Measurements from ENCODE around the gene AMDHD1.

The AMDHD1 gene

DNA sequence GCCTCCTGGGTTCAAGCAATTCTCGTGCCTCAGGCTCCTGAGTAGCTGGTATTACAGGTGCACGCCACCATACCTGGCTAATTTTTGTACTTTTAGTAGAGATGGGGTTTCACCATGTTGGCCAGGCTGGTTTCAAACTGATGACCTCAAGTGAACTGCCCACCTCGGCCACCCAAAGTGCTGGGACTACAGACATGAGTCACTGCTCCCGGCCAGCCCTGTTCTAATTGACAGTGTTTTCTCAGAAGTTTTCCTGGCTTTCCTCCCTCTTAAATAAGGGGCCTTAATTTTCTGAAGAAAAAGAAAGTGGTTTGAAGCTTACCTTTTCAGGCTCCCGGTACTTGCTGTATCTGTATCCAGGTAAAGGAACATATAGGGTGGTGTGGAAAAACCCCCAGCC, 51.3 kb downstream of the AMDHD1 start:
- Histone ChIP-seq H3K36me3 (ENCODE audit: control insufficient read depth in 2 of 2, insufficient read depth in 1 of 2, low read length in 2 of 2) (peaks cover 0 to 5% of the 10 kb centered on the region in 2 experiments; a peak in 1 of 3 replicates), H3K4me3 (ENCODE audit: low read depth, low read length) (no peak overlapping the region), H3K27ac (ENCODE audit: extremely low read depth, low read depth, low read length) (no peak overlapping the region), H3K9me3 (ENCODE audit: control insufficient read depth, insufficient read depth, low read depth, low read length) (no peaks in the 10 kb centered on the region), H3K4me1 (ENCODE audit: control insufficient read depth, insufficient read depth, low read length) (no peaks in the 10 kb centered on the region)
- TF ChIP-seq ZNF76 (tag by site-specific recombination; IDR thresholded peaks at IDR 0.05; ENCODE audit: borderline replicate concordance, low read depth), result no peak
- no peak for TF ChIP-seq ZNF155 (tag by site-specific recombination; IDR thresholded peaks at IDR 0.05)
- TF ChIP-seq ZFP41 (tag by site-specific recombination; IDR thresholded peaks at IDR 0.05; ENCODE audit: borderline replicate concordance), result no peak
- no peak for TF ChIP-seq ZNF311 (tag by site-specific recombination; IDR thresholded peaks at IDR 0.05; ENCODE audit: borderline replicate concordance)
- TF ChIP-seq ZBTB48 (tag by site-specific recombination; IDR thresholded peaks at IDR 0.05), result no peak
- TF ChIP-seq KLF7 (tag by site-specific recombination; IDR thresholded peaks at IDR 0.05; ENCODE audit: borderline replicate concordance), result no peak
- TF ChIP-seq, protein P1, sequence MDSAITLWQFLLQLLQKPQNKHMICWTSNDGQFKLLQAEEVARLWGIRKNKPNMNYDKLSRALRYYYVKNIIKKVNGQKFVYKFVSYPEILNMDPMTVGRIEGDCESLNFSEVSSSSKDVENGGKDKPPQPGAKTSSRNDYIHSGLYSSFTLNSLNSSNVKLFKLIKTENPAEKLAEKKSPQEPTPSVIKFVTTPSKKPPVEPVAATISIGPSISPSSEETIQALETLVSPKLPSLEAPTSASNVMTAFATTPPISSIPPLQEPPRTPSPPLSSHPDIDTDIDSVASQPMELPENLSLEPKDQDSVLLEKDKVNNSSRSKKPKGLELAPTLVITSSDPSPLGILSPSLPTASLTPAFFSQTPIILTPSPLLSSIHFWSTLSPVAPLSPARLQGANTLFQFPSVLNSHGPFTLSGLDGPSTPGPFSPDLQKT (IDR thresholded peaks at IDR 0.05; ENCODE audit: borderline replicate concordance, low read depth, low read length), result no peak
- TF ChIP-seq, protein P2, sequence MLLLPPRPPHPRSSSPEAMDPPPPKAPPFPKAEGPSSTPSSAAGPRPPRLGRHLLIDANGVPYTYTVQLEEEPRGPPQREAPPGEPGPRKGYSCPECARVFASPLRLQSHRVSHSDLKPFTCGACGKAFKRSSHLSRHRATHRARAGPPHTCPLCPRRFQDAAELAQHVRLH (tag by site-specific recombination; IDR thresholded peaks at IDR 0.05), result no peak
- no peak for TF ChIP-seq ZNF585B (tag by site-specific recombination; IDR thresholded peaks at IDR 0.05)
- TF ChIP-seq, protein P3, sequence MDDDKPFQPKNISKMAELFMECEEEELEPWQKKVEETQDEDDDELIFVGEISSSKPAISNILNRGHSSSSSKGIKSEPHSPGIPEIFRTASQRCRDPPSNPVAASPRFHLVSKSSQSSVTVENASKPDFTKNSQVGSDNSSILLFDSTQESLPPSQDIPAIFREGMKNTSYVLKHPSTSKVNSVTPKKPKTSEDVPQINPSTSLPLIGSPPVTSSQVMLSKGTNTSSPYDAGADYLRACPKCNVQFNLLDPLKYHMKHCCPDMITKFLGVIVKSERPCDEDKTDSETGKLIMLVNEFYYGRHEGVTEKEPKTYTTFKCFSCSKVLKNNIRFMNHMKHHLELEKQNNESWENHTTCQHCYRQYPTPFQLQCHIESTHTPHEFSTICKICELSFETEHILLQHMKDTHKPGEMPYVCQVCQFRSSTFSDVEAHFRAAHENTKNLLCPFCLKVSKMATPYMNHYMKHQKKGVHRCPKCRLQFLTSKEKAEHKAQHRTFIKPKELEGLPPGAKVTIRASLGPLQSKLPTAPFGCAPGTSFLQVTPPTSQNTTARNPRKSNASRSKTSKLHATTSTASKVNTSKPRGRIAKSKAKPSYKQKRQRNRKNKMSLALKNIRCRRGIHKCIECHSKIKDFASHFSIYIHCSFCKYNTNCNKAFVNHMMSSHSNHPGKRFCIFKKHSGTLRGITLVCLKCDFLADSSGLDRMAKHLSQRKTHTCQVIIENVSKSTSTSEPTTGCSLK (tag by site-specific recombination; IDR thresholded peaks at IDR 0.05), result no peak
- TF ChIP-seq ZFHX2 (tag by site-specific recombination; conservative IDR thresholded peaks at IDR 0.05), result no peak
- TF ChIP-seq, protein P4, sequence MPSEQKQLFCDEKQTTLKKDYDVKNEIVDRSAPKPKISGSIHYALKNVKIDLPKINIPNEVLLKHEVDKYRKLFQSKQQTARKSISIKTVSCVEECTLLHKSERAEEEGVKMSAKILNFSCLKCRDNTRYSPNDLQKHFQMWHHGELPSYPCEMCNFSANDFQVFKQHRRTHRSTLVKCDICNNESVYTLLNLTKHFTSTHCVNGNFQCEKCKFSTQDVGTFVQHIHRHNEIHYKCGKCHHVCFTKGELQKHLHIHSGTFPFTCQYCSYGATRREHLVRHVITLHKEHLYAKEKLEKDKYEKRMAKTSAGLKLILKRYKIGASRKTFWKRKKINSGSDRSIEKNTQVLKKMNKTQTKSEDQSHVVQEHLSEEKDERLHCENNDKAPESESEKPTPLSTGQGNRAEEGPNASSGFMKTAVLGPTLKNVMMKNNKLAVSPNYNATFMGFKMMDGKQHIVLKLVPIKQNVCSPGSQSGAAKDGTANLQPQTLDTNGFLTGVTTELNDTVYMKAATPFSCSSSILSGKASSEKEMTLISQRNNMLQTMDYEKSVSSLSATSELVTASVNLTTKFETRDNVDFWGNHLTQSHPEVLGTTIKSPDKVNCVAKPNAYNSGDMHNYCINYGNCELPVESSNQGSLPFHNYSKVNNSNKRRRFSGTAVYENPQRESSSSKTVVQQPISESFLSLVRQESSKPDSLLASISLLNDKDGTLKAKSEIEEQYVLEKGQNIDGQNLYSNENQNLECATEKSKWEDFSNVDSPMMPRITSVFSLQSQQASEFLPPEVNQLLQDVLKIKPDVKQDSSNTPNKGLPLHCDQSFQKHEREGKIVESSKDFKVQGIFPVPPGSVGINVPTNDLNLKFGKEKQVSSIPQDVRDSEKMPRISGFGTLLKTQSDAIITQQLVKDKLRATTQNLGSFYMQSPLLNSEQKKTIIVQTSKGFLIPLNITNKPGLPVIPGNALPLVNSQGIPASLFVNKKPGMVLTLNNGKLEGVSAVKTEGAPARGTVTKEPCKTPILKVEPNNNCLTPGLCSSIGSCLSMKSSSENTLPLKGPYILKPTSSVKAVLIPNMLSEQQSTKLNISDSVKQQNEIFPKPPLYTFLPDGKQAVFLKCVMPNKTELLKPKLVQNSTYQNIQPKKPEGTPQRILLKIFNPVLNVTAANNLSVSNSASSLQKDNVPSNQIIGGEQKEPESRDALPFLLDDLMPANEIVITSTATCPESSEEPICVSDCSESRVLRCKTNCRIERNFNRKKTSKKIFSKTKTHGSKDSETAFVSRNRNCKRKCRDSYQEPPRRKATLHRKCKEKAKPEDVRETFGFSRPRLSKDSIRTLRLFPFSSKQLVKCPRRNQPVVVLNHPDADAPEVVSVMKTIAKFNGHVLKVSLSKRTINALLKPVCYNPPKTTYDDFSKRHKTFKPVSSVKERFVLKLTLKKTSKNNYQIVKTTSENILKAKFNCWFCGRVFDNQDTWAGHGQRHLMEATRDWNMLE (tag by site-specific recombination; conservative IDR thresholded peaks at IDR 0.05; ENCODE audit: low read depth), result no peak
- no peak for TF ChIP-seq SP3 (tag by site-specific recombination; IDR thresholded peaks at IDR 0.05)
- no peak for TF ChIP-seq ZNF544 (tag by site-specific recombination; IDR thresholded peaks at IDR 0.05)
- no peak for TF ChIP-seq ZNF404 (tag by site-specific recombination; IDR thresholded peaks at IDR 0.05)
- TF ChIP-seq, protein P5, sequence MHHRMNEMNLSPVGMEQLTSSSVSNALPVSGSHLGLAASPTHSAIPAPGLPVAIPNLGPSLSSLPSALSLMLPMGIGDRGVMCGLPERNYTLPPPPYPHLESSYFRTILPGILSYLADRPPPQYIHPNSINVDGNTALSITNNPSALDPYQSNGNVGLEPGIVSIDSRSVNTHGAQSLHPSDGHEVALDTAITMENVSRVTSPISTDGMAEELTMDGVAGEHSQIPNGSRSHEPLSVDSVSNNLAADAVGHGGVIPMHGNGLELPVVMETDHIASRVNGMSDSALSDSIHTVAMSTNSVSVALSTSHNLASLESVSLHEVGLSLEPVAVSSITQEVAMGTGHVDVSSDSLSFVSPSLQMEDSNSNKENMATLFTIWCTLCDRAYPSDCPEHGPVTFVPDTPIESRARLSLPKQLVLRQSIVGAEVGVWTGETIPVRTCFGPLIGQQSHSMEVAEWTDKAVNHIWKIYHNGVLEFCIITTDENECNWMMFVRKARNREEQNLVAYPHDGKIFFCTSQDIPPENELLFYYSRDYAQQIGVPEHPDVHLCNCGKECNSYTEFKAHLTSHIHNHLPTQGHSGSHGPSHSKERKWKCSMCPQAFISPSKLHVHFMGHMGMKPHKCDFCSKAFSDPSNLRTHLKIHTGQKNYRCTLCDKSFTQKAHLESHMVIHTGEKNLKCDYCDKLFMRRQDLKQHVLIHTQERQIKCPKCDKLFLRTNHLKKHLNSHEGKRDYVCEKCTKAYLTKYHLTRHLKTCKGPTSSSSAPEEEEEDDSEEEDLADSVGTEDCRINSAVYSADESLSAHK (tag by site-specific recombination; IDR thresholded peaks at IDR 0.05), result no peak
- TF ChIP-seq ZNF654 (tag by site-specific recombination; IDR thresholded peaks at IDR 0.05; ENCODE audit: low read depth), result no peak
- TF ChIP-seq, protein P6, sequence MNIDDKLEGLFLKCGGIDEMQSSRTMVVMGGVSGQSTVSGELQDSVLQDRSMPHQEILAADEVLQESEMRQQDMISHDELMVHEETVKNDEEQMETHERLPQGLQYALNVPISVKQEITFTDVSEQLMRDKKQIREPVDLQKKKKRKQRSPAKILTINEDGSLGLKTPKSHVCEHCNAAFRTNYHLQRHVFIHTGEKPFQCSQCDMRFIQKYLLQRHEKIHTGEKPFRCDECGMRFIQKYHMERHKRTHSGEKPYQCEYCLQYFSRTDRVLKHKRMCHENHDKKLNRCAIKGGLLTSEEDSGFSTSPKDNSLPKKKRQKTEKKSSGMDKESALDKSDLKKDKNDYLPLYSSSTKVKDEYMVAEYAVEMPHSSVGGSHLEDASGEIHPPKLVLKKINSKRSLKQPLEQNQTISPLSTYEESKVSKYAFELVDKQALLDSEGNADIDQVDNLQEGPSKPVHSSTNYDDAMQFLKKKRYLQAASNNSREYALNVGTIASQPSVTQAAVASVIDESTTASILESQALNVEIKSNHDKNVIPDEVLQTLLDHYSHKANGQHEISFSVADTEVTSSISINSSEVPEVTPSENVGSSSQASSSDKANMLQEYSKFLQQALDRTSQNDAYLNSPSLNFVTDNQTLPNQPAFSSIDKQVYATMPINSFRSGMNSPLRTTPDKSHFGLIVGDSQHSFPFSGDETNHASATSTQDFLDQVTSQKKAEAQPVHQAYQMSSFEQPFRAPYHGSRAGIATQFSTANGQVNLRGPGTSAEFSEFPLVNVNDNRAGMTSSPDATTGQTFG (tag by site-specific recombination; IDR thresholded peaks at IDR 0.05; ENCODE audit: borderline replicate concordance), result no peak
- POLR2A ChIA-PET, result no interaction called here
- CTCF ChIA-PET, result interaction anchor here (0.5 to 2.0 kb wide), 3 partner anchors 35 to 104 kb away, joined by 3 to 8 read pairs (median 3); no protein-coding TSS in a partner anchor

All from HEK293 (cell line).